Stimulated activated CD8-positive, alpha-beta memory T cell treated with anti-CD3 and anti-CD28 coated beads, Interleukin-15, amount 100 ng/mL, for 1 hour (primary cell): Measurements from ENCODE around the gene RSPH6A.
"Not testable (repeated sequence)": the region's sequence is repeated elsewhere in the genome, so short reads cannot be mapped to it uniquely, and the experiment has no call there.

Experiments
- DNase-seq: peaks from one replicate; pipeline ENCODE4 v3.0.0-alpha.2; 2020; ENCODE audit warnings: low read depth

The RSPH6A gene

GRCh38 chr19:45764945-45765701, 50.0 kb downstream of the RSPH6A start:
- no peak for DNase-seq

DNA sequence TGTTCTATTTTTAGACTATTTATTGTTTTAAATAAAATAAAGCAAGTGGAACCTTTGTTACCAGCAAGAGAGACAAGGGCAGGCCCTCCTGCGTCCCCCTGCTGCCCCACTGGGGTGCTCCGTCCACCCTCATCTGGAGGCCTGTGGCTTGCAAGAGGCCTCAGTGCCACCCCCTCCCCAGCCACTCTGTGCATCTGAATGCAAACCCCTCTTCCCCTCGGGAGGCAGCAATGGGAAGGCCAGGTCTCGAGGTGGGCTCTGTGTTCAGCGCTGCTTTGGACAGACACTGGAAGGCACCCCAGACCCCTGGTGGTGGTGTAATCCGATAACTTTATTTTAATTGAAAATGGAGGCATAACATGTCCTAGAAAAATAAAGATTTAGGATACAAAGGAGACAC, 50.6 kb downstream of the RSPH6A start:
- DNase-seq = no peak

DNA sequence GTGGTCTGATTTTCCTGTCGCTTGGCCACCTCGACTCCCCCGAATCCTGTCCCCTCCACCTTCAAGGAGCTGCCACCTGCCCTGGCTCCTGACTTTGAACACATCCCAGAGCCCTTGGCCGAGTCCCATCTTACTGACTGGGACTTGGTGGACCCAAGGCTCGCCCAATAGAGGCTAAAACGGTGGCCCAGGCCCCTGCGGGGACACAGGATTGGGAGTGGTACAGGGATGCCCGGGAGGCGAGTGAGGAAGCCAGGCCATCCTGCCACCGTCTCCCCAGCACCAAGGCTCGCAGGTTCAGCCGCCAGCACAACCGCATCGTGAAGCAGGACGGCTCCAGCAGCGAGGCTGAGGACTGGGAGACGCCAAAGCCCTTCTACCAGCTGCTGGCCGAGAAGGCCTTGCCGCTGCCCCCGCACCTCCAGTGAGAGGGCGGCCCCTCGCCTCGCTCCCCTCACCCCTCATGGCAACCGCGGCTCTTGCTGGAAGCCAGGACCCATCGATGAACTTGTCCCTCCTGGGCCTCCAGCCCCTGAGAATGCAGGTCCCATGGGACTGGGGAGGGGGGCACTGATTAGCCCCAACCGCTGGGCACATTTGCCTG, 51.3 kb downstream of the RSPH6A start:
- no peak for DNase-seq

- DNase-seq = no peak
Observed at GRCh38 chr19:45762870-45763631, 52.1 kb downstream of the RSPH6A start.

- no peak for DNase-seq
Observed at GRCh38 chr19:45761714-45762113, 53.4 kb downstream of the RSPH6A start.

- DNase-seq = no peak
Observed at GRCh38 chr19:45758921-45759320, 56.2 kb downstream of the RSPH6A start.

DNA sequence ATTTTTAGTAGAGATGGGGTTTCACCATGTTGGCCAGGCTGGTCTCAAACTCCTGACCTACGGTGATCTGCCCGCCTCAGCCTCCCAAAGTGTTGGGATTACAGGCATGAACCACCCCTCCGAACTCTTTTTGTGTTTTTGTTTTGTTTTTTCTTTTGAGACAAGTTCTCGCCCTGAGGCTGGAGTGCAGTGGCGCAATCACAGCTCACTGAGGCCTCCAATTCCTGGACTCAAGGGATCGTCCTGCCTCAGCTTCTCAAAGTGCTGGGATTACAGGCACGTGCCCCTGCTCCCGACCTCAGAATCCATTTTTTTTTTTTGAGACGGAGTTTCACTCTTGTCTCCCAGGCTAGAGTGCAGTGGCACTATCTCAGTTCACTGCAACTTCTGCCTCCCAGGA, 57.4 kb downstream of the RSPH6A start:
- no peak for DNase-seq

- no peak for DNase-seq
Observed at GRCh38 chr19:45754323-45754722, 60.8 kb downstream of the RSPH6A start.

GRCh38 chr19:45753548-45753947, 61.6 kb downstream of the RSPH6A start:
- DNase-seq = no peak

- DNase-seq = no peak
Observed at GRCh38 chr19:45752639-45753038, 62.5 kb downstream of the RSPH6A start.

- not testable (repeated sequence) for DNase-seq
Observed at GRCh38 chr19:45751483-45751882, 63.6 kb downstream of the RSPH6A start.

DNA sequence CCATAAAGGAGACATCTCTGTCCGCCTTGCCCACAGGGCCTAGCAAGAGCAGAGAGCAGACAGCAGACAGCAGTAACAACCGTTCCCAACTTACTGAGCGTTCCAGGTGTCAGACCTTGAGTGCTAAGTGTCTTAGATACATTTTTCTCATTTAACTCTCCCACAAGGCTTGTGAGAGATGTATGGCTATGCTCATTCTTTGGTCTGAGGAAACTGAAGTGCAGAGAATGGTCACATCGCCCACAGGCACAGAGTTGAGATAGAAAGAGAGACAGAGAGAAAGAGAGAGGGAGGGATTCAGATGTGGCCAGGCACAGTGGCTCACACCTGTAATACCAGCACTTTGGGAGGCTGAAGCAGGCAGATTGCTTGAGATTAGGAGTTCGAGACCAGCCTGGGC, 67.6 kb downstream of the RSPH6A start:
- no peak for DNase-seq

GRCh38 chr19:45746866-45747265, 68.2 kb downstream of the RSPH6A start:
- DNase-seq = no peak
